OCI-LY1 (cell line): ENCODE data around the gene DCDC1.
"Not testable (repeated sequence)": the region's sequence is repeated elsewhere in the genome, so short reads cannot be mapped to it uniquely, and the experiment has no call there.

Experiments used
- H2AFZ ChIP-seq: fragments of 200-600 bp; sonication (generic), shearing (Covaris generic); 2 replicates; pipeline ENCODE4 v1.6.0; 2014; ENCODE audit warnings: antibody characterized with exemption, mild to moderate bottlenecking, low read length
- H3F3A ChIP-seq: fragments of 200-600 bp; sonication (generic), shearing (Covaris generic); 2 replicates; pipeline ENCODE4 v1.6.0; 2014; ENCODE audit warnings: mild to moderate bottlenecking, antibody characterized with exemption, low read length, moderate library complexity; ENCODE audit not compliant: insufficient read depth
- H3K27ac ChIP-seq: fragments of 200-600 bp; sonication (generic); 2 replicates; pipeline ENCODE4 v1.5.1; 2014; ENCODE audit warnings: low read length, mixed run types, mild to moderate bottlenecking, low read depth; ENCODE audit not compliant: poor library complexity, severe bottlenecking
- H3K27me3 ChIP-seq: fragments of 200-600 bp; sonication (generic); 2 replicates; pipeline ENCODE4 v1.6.0; 2014; ENCODE audit warnings: antibody characterized with exemption, mild to moderate bottlenecking, low read length, moderate library complexity; ENCODE audit not compliant: insufficient read depth
- H3K36me3 ChIP-seq: fragments of 200-600 bp; sonication (generic); 2 replicates; pipeline ENCODE4 v1.6.1; 2014; ENCODE audit warnings: mild to moderate bottlenecking, antibody characterized with exemption, low read length, moderate library complexity, mixed read lengths; ENCODE audit not compliant: insufficient read depth
- H3K4me1 ChIP-seq: fragments of 200-600 bp; sonication (generic); 2 replicates; pipeline ENCODE4 v1.5.1; 2014; ENCODE audit warnings: mild to moderate bottlenecking, low read length, moderate library complexity; ENCODE audit not compliant: insufficient read depth, severe bottlenecking
- H3K4me2 ChIP-seq: fragments of 200-600 bp; sonication (generic), shearing (Covaris generic); 2 replicates; pipeline ENCODE4 v1.6.1; 2014; ENCODE audit warnings: low read length
- H3K4me3 ChIP-seq: fragments of 200-600 bp; sonication (generic); 2 replicates; pipeline ENCODE4 v1.5.1; 2014; ENCODE audit warnings: low read length, low read depth, mild to moderate bottlenecking, mixed read lengths; ENCODE audit not compliant: poor library complexity, severe bottlenecking
- H3K79me2 ChIP-seq: fragments of 200-600 bp; shearing (Covaris generic); 2 replicates; pipeline ENCODE4 v1.6.1; 2016; ENCODE audit warnings: mixed run types, low read length, mixed read lengths; ENCODE audit not compliant: insufficient read depth
- H3K9ac ChIP-seq: fragments of 200-600 bp; sonication (generic), shearing (Covaris generic); 2 replicates; pipeline ENCODE4 v1.6.1; 2014; ENCODE audit warnings: mild to moderate bottlenecking, low read length, mixed read lengths
- H3K9me2 ChIP-seq: fragments of 200-600 bp; sonication (generic), shearing (Covaris generic); 2 replicates; pipeline ENCODE4 v1.6.1; 2014; ENCODE audit warnings: low read depth, mild to moderate bottlenecking, low read length, mixed read lengths
- H3K9me3 ChIP-seq: fragments of 200-600 bp; shearing (Covaris generic); 2 replicates; pipeline ENCODE4 v1.6.1; 2014; ENCODE audit warnings: low read length, mixed read lengths
- H4K20me1 ChIP-seq: fragments of 200-600 bp; sonication (generic), shearing (Covaris generic); 2 replicates; pipeline ENCODE4 v1.6.0; 2016; ENCODE audit warnings: mild to moderate bottlenecking, low read length; ENCODE audit not compliant: insufficient read depth
- CTCF ChIP-seq: fragments of 200-600 bp; sonication (generic), shearing (Covaris generic); IDR thresholded peaks from 2 replicates; pipeline ENCODE4 v1.5.1; 2017; ENCODE audit warnings: mild to moderate bottlenecking, antibody characterized with exemption, low read length, moderate library complexity, mixed read lengths
- EZH2 ChIP-seq: fragments of 200-600 bp; sonication (generic), shearing (Covaris generic); IDR thresholded peaks from 2 replicates; pipeline ENCODE4 v1.8.0; 2017; ENCODE audit warnings: borderline replicate concordance, mixed run types, mild to moderate bottlenecking, antibody characterized with exemption, low read length, moderate library complexity, mixed read lengths

The DCDC1 gene

GRCh38 chr11:30949838-30950237, 419.7 kb downstream of the DCDC1 start:
- H3K36me3 ChIP-seq, result no peaks in the 10 kb centered on the region
- no peaks in the 10 kb centered on the region for H3K27me3 ChIP-seq
- H4K20me1 ChIP-seq, result no peaks in the 10 kb centered on the region
- no peaks in the 10 kb centered on the region for H3K79me2 ChIP-seq
- H3F3A ChIP-seq, result no peaks in the 10 kb centered on the region
- no peak overlapping the region for H3K4me2 ChIP-seq
- H3K9me3 ChIP-seq, result no peaks in the 10 kb centered on the region
- H3K4me3 ChIP-seq, result no peak overlapping the region
- H3K27ac ChIP-seq, result no peak overlapping the region
- H3K9me2 ChIP-seq, result no peaks in the 10 kb centered on the region
- no peak overlapping the region for H2AFZ ChIP-seq
- no peak for TF ChIP-seq EZH2
- no peak for TF ChIP-seq CTCF
- H3K4me1 ChIP-seq, result no peaks in the 10 kb centered on the region
- H3K9ac ChIP-seq, result no peak overlapping the region

DNA sequence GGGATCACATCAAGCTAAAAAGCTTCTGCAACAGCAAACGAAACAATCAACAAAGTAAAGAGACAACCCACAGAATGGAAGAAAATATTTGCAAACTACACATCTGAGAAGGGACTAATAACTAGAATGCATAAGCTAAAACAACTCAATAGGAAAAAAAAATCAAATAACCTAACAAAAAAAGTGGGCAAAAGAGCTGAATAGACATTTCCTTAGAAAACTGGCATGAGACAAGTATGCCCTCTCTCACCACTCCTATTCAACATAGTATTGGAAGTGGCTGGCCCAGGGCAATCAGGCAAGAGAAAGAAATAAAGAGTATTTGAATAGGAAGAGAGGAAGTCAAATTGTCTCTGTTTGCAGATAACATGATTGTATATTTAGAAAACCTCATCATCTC, 421.8 kb downstream of the DCDC1 start:
- not testable (repeated sequence) for H2AFZ ChIP-seq, H3K27ac ChIP-seq, H3K4me1 ChIP-seq, H3K9ac ChIP-seq, H3K36me3 ChIP-seq, H3F3A ChIP-seq, H3K4me3 ChIP-seq, H3K79me2 ChIP-seq, H3K9me2 ChIP-seq, H4K20me1 ChIP-seq, H3K4me2 ChIP-seq, H3K27me3 ChIP-seq, H3K9me3 ChIP-seq

GRCh38 chr11:30938810-30939209, 430.7 kb downstream of the DCDC1 start:
- H3K9me3 ChIP-seq, result no peaks in the 10 kb centered on the region
- no peak overlapping the region for H3K9ac ChIP-seq
- H3F3A ChIP-seq, result no peaks in the 10 kb centered on the region
- no peaks in the 10 kb centered on the region for H3K36me3 ChIP-seq
- no peak overlapping the region for H3K27ac ChIP-seq
- no peaks in the 10 kb centered on the region for H3K79me2 ChIP-seq
- TF ChIP-seq EZH2 (no peak), CTCF (no peak)
- H4K20me1 ChIP-seq, result no peaks in the 10 kb centered on the region
- H3K4me1 ChIP-seq, result no peaks in the 10 kb centered on the region
- H3K27me3 ChIP-seq, result no peaks in the 10 kb centered on the region
- no peak overlapping the region for H2AFZ ChIP-seq
- H3K4me2 ChIP-seq, result no peak overlapping the region
- H3K9me2 ChIP-seq, result no peaks in the 10 kb centered on the region
- no peak overlapping the region for H3K4me3 ChIP-seq

GRCh38 chr11:30938171-30938570, 431.4 kb downstream of the DCDC1 start:
- H3K4me2 ChIP-seq, result no peak overlapping the region
- H4K20me1 ChIP-seq, result no peaks in the 10 kb centered on the region
- no peaks in the 10 kb centered on the region for H3K9me2 ChIP-seq
- H3K36me3 ChIP-seq, result no peaks in the 10 kb centered on the region
- no peaks in the 10 kb centered on the region for H3K4me1 ChIP-seq
- no peak overlapping the region for H2AFZ ChIP-seq
- TF ChIP-seq CTCF, result no peak
- no peak for TF ChIP-seq EZH2
- no peaks in the 10 kb centered on the region for H3K79me2 ChIP-seq
- H3K9ac ChIP-seq, result no peak overlapping the region
- H3F3A ChIP-seq, result no peaks in the 10 kb centered on the region
- no peaks in the 10 kb centered on the region for H3K27me3 ChIP-seq
- no peak overlapping the region for H3K27ac ChIP-seq
- H3K9me3 ChIP-seq, result no peaks in the 10 kb centered on the region
- H3K4me3 ChIP-seq, result no peak overlapping the region
